NCI-H510A (cell line): Measurements from ENCODE around the gene SLC4A5.
"Not testable (repeated sequence)": the region's sequence is repeated elsewhere in the genome, so short reads cannot be mapped to it uniquely, and the experiment has no call there.

Experiments
- DNase-seq: peaks from one replicate; lab custom pipeline; 2025; lab: John Stamatoyannopoulos, UW

Gene SLC4A5

DNA sequence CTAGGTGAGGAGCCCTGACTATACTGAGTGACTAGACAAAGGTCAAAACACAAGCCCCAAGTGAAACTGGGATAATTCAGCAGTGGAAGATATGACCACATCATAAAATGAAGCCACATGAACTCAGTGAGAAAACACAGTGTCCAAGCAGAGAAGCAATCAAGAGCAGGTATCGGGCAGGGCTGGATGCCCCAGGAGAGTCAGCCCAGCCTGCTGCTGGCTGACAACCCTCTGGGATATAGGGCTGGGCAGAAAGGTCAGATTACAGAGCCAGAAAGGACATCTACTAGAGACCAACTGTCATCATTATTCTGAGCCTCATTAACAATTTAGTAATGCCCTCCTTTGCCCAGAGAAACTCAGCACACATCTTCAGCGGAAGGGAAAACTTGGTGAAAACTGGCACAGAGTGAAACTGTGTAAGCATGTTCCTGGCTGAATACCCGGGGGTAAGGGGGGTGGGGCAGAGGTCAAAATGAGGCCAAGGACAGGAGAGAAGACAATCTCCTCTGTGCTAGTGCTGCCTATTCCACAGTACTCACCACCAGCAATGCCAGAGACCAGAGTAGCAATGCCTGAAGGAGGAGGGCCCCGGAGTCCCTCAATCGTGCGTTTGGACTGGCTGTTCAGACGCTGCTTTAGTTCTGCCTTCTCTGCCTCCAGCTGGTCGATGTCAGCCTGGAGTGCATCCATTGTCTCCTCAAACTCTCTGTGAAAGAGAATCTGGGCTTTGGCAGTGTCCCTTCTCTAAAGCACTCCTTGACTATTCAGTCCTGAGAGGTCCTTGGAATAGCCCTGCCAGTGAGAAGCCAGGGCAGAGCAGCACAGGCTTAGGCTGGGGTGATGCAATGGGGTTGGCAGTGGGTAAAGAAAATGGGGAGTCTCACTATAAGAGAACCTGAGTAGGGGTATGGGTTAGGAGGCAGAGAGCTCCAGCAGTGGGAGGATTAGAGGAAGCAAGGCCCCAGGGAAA, 21.6 kb upstream of the SLC4A5 start:
- no peak for DNase-seq

DNA sequence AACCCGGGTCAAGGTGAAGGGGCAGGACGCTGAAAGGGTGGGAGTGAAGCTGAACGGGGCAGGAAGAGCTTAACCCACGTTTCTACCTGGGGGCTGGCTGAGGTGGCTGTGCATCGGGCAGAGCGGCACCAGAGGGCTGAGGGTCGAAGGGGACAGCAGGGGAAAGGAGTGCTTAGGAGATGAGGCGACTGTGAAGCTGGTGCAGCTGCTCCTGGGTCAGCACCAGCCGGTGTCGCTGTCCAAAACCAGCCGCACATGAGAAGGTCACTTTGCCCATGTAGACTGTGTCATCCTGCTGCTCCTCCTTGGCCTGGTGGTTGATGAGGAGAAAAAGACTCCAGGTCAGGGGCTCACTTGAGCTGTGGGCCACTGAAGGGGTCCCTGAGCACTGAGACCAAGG, 18.1 kb upstream of the SLC4A5 start:
- DNase-seq, result no peak

DNA sequence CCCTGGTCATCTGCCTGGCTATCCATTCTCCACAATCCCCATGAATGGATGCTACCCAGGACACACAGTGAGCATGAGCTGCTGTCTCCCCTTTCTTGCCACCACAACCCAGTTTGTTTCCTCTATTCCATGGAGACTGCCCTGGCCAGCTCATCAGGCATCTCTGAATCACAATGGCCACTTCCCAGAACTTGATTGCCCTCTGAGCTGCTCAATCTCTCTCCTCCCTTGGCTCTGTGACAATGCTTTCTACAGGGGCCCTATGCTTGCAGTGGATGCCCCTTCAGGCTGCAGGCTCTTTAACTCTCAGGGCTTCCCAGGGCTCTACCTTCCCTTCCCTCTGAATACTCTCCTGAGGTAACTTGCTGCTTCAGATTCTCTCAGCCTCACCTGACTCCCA, 14.4 kb upstream of the SLC4A5 start:
- DNase-seq, result no peak

DNA sequence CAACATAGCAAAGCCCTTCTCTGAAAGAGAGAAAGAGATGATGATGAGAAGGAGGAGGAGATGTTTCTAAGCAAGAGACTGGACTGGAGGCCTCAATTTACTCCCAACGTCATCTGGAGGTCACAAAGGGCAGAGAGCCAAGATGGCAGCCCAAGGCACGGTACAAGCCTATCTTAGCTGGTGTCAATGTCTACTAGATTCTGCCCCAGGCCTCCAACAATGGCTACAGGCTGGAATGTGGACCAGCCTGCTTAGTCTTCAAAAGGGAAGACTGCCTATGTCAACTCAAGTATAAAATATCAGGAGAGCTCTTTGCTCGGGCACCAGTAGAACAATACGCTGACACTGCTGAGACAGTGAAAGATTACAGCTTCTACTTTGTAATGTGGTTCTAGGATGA, 6.7 kb upstream of the SLC4A5 start:
- no peak for DNase-seq

DNA sequence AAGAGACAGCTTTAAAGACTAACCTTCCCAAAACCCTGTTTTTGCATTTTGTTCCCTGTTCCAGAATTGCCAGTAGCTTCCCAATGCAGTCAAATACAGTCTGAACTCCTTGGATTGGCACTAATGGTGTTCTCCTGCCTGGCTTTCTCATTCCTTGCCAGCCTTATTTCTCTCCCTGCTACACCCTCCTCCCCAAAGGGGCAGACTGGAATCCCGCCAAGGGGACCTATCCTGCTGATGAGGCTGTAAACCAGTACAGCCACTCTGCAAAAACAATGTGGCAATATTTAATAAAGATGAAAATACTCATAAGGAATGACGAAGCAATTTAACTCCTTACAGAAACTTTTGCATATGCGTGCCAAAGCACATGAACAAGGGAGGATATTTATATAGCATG, 4.5 kb upstream of the SLC4A5 start:
- DNase-seq, result no peak

- no peak for DNase-seq
Observed at GRCh38 chr2:74347303-74347702, 4.1 kb upstream of the SLC4A5 start.

DNA sequence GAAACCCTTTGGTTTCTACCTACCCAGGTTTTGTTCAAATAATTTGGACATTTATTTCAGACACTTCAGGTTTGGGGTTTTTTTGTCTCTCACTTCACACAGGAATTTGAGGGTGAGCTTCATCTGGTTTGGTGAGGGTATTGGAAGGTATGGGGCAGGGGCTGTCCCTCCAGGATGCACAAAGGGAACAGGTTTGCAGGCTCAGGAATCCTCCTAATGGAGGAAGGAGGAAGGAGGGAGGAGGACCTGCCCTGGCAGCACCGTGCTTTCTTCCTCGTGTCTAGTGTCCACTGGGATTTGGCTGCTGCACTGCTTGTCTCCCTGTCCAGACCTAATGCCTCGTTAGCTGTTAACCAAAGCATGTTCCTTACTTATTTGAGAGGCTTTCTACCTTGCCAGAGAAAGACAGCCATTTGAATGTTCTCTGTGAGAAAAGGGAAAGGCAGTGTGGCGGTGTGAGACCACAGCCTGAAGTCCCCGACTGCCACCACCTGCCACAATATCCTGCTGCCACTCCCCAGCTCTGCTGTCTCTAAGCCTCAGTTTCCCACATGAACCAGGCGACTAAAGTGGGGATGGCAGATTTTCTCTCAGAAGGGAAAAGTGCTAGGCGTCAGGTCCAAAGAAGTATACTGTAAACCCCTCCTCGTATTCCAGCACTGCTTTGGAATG, 2.2 kb upstream of the SLC4A5 start:
- no peak for DNase-seq

DNA sequence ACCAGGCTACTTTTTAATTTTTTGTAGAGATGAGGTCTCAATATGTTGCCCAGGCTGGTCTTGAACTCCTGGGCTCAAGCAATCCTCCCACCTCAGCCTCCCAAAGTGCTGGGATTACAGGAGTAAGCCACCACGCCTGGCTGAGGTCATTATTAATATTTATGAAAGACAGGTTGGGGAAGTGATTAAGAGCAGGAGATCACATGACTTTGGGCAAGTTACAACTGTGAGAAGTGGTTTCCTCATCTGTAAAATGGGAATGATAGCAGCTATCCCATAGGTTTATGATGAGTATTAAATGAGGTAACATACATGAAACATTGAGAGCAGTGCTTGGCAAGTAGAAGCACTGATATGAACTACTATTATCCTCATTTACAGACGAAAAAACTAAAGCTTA, 7.0 kb downstream of the SLC4A5 start:
- DNase-seq, result not testable (repeated sequence)

- no peak for DNase-seq
Observed at GRCh38 chr2:74334931-74335333, 8.3 kb downstream of the SLC4A5 start.

- no peak for DNase-seq
Observed at GRCh38 chr2:74333896-74334586, 9.2 kb downstream of the SLC4A5 start.

DNA sequence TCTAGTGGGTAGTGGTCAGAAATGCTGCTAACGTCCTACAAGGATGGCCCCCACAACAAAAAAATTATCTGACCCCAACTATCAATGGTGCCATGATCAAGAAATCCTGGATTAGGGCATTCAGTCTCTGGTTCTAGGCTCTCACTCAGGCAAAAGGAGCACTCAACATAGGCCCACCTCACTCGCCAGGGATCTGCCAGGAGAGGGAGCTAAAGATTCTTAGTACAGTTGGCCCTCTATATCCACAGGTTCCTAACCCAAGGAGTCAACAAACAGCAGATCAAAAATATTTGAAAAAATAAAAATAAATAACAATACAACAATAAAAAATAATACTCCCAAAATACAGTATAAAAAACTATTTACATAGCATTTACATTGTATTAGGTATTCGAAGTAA, 10.0 kb downstream of the SLC4A5 start:
- no peak for DNase-seq

DNA sequence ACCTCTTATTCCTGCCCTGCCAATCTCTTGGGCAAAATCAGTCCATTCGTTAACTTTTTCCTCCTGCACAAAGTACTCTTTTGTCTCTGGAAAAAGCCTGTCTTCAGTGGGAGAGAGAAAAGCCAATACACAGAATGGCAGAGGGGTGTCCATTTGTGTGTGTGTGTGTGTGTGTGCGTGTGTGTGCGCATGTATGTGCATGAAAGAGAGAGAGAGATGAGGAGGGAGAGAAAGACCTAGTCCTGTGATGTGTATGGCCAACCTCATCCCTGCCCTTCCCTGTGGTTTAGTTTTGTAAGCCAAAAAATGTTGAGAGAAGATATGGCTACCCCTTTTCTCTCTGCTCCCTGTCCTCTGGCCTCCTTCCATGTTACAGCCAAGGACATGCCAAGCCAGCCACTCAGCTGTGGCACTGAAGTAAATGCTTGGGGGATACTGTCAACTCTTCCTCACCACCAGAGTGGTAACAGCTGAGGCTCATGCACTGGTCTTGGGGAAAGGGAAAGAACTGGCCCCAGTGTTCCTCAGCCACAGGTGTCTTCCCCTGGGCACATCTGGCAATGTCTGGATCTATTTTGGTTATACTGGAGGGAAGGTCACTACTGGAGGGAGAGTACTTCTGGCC, 10.6 kb downstream of the SLC4A5 start:
- DNase-seq, result no peak

GRCh38 chr2:74328573-74328972, 14.6 kb downstream of the SLC4A5 start:
- no peak for DNase-seq

DNA sequence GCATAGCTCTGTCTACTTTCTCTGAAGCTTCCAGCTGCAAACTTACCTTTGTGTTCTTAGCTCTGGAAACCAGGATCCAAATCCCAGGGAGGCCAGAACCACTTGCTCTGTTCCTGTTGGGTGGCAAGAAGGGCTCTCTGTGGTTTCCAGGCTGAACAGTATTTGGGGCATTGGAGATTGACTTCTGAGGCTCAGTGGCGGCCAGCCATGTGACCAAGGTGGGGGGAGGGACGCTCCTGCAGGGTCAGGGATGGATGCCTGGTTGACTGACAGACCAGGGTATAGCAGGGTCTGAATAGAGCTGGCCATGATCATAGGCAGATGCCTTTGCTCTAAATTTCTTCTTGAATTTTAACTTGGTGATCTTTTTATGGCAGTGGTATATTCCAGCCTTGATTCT, 15.1 kb downstream of the SLC4A5 start:
- DNase-seq, result no peak

- no peak for DNase-seq
Observed at GRCh38 chr2:74327627-74328026, 15.6 kb downstream of the SLC4A5 start.

- no peak for DNase-seq
Observed at GRCh38 chr2:74327199-74327598, 16.0 kb downstream of the SLC4A5 start.

DNA sequence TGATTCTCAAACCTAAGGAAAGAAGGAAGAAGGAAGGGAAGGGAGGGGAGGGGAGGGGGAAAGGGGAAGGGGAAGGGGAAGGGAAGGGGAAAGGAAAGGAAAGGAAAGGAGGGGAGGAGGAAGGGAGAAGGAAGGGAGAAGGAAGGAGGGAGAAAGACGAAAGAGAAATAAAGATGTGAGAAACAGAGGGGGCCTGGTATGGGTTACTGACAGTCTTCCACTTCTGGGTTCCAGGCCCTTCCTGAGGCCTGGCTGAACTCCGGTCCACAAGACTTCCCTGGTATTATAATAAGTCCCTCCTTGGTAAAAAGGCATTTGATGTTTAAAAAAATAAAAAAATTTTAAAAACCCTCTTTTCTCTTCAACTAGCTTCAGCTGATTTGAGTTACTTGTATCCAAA, 17.4 kb downstream of the SLC4A5 start:
- no peak for DNase-seq

- no peak for DNase-seq
Observed at GRCh38 chr2:74321737-74322136, 21.5 kb downstream of the SLC4A5 start.

DNA sequence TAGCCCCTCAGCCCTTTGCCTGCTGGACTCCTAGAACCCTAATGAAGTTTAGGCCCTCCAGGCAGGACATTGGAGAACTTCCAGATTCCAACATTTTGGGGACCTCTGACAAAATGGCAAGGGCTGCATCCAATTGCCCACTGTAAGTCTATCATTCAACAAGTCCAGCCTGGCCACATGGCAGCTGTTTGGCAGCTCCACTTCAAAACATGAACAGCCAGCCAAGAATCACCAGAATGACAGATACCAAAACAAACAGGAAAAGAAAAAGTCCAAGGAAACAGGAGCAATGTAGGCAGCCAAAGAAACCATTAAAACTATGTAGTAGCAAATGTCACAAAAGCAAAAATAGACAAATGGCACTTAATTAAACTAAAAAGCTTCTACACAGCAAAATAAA, 25.5 kb downstream of the SLC4A5 start:
- DNase-seq, result no peak

DNA sequence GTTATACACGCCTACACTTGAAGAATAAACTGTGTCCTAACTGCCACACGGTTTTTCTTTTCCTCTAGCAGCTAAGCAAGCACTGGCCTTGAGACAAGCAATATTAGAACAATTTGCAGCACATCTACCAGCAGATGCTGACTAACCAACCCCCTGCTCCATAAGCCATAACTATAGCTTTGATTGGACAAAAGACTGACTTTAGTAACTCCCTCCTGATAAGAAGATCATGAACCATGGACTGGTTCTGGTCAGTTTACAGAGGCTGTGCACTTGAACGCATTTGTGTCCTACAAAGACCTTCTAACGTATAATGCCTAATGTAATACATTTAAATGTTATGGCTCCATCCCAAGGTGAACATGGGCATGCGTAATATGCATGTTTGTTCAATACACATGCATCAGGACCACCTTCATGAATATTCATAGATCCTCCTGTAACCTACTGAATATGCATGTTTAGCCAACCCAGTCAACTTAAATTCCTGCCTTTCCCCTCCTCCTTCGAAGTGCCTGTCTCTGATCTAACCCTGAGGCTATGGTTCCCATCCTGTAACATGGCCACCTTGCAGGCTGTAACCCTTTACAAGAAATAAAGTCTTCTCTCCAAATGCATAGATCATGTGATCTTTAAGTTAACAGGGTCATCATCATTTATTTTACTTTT, 26.5 kb downstream of the SLC4A5 start:
- no peak for DNase-seq

DNA sequence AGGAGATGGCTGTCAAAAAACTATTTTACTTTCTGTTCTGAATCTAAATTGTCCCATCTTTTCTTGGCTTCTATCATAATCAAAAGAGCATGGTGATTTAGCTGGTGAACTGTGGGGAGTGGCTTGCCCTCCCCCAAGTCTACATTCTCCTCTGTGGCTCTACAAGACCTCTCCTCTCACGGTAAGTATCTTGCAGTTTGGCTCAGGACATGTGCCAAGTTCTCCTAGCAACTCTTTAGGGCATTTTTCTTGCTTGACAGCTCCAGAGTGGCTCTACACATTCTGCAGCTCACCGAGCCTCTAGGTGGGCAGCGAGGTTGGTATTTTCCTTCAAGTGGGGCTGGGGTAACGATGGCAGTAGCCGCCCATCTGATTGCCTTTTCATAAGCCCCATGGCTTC, 29.1 kb downstream of the SLC4A5 start:
- DNase-seq, result no peak

DNA sequence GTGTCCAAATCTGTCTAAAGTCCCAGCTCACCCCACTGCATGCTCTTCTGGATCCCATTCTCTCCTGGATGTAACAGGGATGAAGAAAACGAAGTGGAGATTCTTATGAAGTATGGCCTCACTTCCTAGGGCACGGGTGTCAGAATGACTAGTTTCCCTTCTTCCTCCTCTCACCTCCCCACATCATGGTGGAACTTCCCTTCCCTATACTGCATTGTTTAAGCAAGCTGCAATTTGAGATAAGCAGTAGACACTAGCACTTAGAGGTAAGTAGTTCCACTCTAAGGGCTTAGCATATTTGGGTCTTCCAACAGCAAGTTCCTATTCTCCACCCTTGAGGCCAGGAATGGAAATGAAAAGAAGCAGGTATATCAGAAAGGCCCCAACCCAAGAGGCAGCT, 29.7 kb downstream of the SLC4A5 start:
- DNase-seq, result no peak
